CD8-positive, alpha-beta memory T cell (primary cell): ENCODE results near the gene CHSY3. TPM values are rescaled to one million over a fixed set of nuclear protein-coding genes. Genes with fewer than 3 reads are reported as not detected.

Source experiments
- CTCF ChIA-PET: fragments of 350-600 bp; sonication (Branson Sonifier 250); formaldehyde crosslinking; loops from one replicate; lab custom pipeline; 2021; ENCODE audit warnings: antibody characterized with exemption; lab: Charles Lee
- POLR2A ChIA-PET: fragments of 350-600 bp; sonication (Branson Sonifier 250); formaldehyde crosslinking; loops from one replicate; lab custom pipeline; 2021; ENCODE audit warnings: antibody characterized with exemption; lab: Charles Lee
- DNase-seq, 5 donors: peaks; one replicate each; pipeline versions ENCODE4 v3.0.0 to v3.0.0-alpha.2; 2020 to 2022; ENCODE audit warnings: mixed read lengths in 1 of 5
- H3K27ac ChIP-seq: one replicate; pipeline ENCODE4 v1.7.0; 2013; ENCODE audit warnings: low read depth, mild to moderate bottlenecking, low read length, moderate library complexity
- H3K27me3 ChIP-seq: 2 replicates; pipeline ENCODE4 v1.7.0; 2013; ENCODE audit warnings: low read length, mild to moderate bottlenecking; ENCODE audit not compliant: insufficient read depth, poor library complexity, severe bottlenecking
- H3K36me3 ChIP-seq: 2 replicates; pipeline ENCODE4 v1.7.0; 2013; ENCODE audit warnings: mild to moderate bottlenecking, low read length, moderate library complexity; ENCODE audit not compliant: insufficient read depth
- H3K4me1 ChIP-seq: 2 replicates; pipeline ENCODE4 v1.7.0; 2013; ENCODE audit warnings: mild to moderate bottlenecking, low read length, moderate library complexity; ENCODE audit not compliant: insufficient read depth
- H3K4me3 ChIP-seq: 2 replicates; pipeline ENCODE4 v1.7.0; 2013; ENCODE audit warnings: mild to moderate bottlenecking, low read length
- H3K9me3 ChIP-seq: 2 replicates; pipeline ENCODE4 v1.7.0; 2013; ENCODE audit warnings: mild to moderate bottlenecking, low read length
- H3K27ac Mint-ChIP-seq, 8 donors: one replicate each; pipeline ENCODE4 v1.8.0; 2020 to 2021; ENCODE audit warnings: mixed read lengths in 8 of 8, mild to moderate bottlenecking in 6 of 8, inconsistent platforms in 3 of 8, moderate library complexity in 3 of 8
- H3K27me3 Mint-ChIP-seq, 2 donors: one replicate each; pipeline ENCODE4 v1.8.0; 2020 to 2021; ENCODE audit warnings: mixed read lengths in 2 of 2, mild to moderate bottlenecking in 1 of 2, moderate library complexity in 1 of 2
- H3K36me3 Mint-ChIP-seq, 3 donors: one replicate each; pipeline ENCODE4 v1.8.0; 2020 to 2021; ENCODE audit warnings: mixed read lengths in 3 of 3, inconsistent platforms in 1 of 3, mild to moderate bottlenecking in 1 of 3
- H3K4me1 Mint-ChIP-seq, 3 donors: one replicate each; pipeline ENCODE4 v1.8.0; 2020 to 2021; ENCODE audit warnings: mixed read lengths in 3 of 3, inconsistent platforms in 1 of 3, mild to moderate bottlenecking in 1 of 3
- H3K4me3 Mint-ChIP-seq, 7 donors: one replicate each; pipeline ENCODE4 v1.8.0; 2020 to 2021; ENCODE audit warnings: mixed read lengths in 7 of 7, mild to moderate bottlenecking in 6 of 7, moderate library complexity in 4 of 7, inconsistent platforms in 2 of 7
- H3K9me3 Mint-ChIP-seq, 5 donors: one replicate each; pipeline ENCODE4 v1.8.0; 2020 to 2022; ENCODE audit warnings: mixed read lengths in 5 of 5, mild to moderate bottlenecking in 3 of 5, moderate library complexity in 2 of 5, inconsistent platforms in 1 of 5
- polyA plus RNA-seq: library from polyadenylated mRNA; unstranded; fragments of 300-500 nt; fragmentation: Illumina TruSeq; gene quantifications from one replicate; pipeline ENCODE4 v1.2.3, GENCODE V29; 2021
- total RNA-seq, 2 experiments: library from RNA; stranded (reverse); gene quantifications; one replicate each; pipeline ENCODE4 v1.2.3, GENCODE V29; 2021

The CHSY3 gene
- total and polyA plus RNA-seq, 3 experiments from 2014 or later: not detected

- Mint-ChIP-seq H3K4me3 (no peak overlapping the region), H3K27me3 (peaks cover 0 to 4% of the 10 kb centered on the region in 2 donors)
Measured at GRCh38 chr5:130061746-130062145, 157.5 kb downstream of the CHSY3 start.

GRCh38 chr5:130063603-130064002, 159.3 kb downstream of the CHSY3 start:
- POLR2A ChIA-PET: no interaction called here

More at GRCh38 chr5:130061746-130062145, 157.5 kb downstream of the CHSY3 start:
- H3K27ac ChIP-seq: no peak overlapping the region
- H3K36me3 Mint-ChIP-seq: no peaks in the 10 kb centered on the region
- H3K4me3 ChIP-seq: no peak overlapping the region
- H3K27ac Mint-ChIP-seq: no peak overlapping the region
- no peaks in the 10 kb centered on the region for H3K27me3 ChIP-seq
- no peaks in the 10 kb centered on the region for H3K4me1 ChIP-seq
- peaks cover 0 to 4% (median 0%) of the 10 kb centered on the region in 5 donors for H3K9me3 Mint-ChIP-seq
- H3K9me3 ChIP-seq: no peaks in the 10 kb centered on the region
- H3K4me1 Mint-ChIP-seq: no peaks in the 10 kb centered on the region
- POLR2A ChIA-PET: no interaction called here
- H3K36me3 ChIP-seq: no peaks in the 10 kb centered on the region
- CTCF ChIA-PET: no interaction called here
- DNase-seq: no peak

GRCh38 chr5:130064484-130064883, 160.2 kb downstream of the CHSY3 start:
- H3K27me3 ChIP-seq: no peaks in the 10 kb centered on the region
- Mint-ChIP-seq H3K27me3 (no peaks in the 10 kb centered on the region), H3K4me1 (no peaks in the 10 kb centered on the region), H3K9me3 (peaks cover 0 to 4% (median 0%) of the 10 kb centered on the region in 5 donors), H3K27ac (no peak overlapping the region), H3K4me3 (no peak overlapping the region), H3K36me3 (no peaks in the 10 kb centered on the region)
- ChIA-PET POLR2A (no interaction called here), CTCF (no interaction called here)
- no peak for DNase-seq
- H3K27ac ChIP-seq: no peak overlapping the region
- no peaks in the 10 kb centered on the region for H3K9me3 ChIP-seq
- H3K4me3 ChIP-seq: no peak overlapping the region
- H3K36me3 ChIP-seq: no peaks in the 10 kb centered on the region
- H3K4me1 ChIP-seq: no peaks in the 10 kb centered on the region

More at GRCh38 chr5:130063603-130064002, 159.3 kb downstream of the CHSY3 start:
- Histone ChIP-seq H3K27me3 (no peaks in the 10 kb centered on the region), H3K36me3 (no peaks in the 10 kb centered on the region), H3K27ac (no peak overlapping the region), H3K9me3 (no peaks in the 10 kb centered on the region), H3K4me1 (no peaks in the 10 kb centered on the region), H3K4me3 (no peak overlapping the region)
- Mint-ChIP-seq H3K36me3 (no peaks in the 10 kb centered on the region), H3K27me3 (peaks cover 0 to 4% of the 10 kb centered on the region in 2 donors), H3K4me1 (no peaks in the 10 kb centered on the region), H3K9me3 (peaks cover 0 to 4% (median 0%) of the 10 kb centered on the region in 5 donors), H3K27ac (no peak overlapping the region), H3K4me3 (no peak overlapping the region)
- CTCF ChIA-PET: no interaction called here
- no peak for DNase-seq

DNA sequence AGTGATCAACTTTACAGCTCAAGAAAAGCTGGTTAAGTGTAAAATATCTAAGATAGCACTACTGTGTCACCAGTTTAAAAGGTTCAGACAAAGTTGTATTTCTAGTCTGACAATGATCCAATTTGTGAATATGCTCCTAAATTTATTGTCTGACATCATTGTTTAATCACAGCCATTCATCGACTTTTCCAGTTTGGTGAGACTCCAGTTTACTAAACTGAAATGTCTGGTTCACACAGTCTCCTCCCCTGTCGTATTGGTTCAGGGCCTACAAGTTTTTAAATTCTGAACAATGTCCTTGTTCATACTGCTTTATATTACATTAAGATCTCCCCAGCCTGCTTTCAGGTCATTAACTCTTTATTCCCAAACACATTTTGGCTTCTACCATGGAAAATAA, 161.4 kb downstream of the CHSY3 start:
- no peak overlapping the region for H3K27ac ChIP-seq
- no peaks in the 10 kb centered on the region for H3K27me3 ChIP-seq
- CTCF ChIA-PET: no interaction called here
- no peak for DNase-seq
- H3K9me3 ChIP-seq: no peaks in the 10 kb centered on the region
- Mint-ChIP-seq H3K27me3 (no peaks in the 10 kb centered on the region), H3K9me3 (no peaks in the 10 kb centered on the region), H3K36me3 (no peaks in the 10 kb centered on the region), H3K27ac (no peak overlapping the region), H3K4me3 (no peak overlapping the region), H3K4me1 (no peaks in the 10 kb centered on the region)
- no peaks in the 10 kb centered on the region for H3K36me3 ChIP-seq
- H3K4me3 ChIP-seq: no peak overlapping the region
- no peaks in the 10 kb centered on the region for H3K4me1 ChIP-seq
- POLR2A ChIA-PET: no interaction called here

DNA sequence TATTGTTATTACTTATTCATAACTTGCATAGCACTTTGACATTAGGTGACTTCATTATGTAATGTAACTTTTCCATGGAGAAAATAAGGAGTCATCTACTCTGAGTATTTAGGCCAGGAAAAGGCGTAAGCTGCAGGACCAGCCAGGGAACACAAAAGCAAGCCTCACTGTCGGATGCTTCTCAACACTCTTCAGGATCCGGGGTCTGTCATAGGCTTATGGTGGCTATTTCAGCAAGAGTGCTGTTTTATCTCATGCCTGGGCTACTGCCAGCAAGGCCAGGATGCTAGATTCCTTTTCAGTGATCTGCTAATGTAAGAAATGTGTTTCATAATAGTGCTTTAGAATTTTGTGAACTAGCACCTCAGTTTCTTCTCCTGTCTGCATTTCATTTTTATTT, 162.4 kb downstream of the CHSY3 start:
- Mint-ChIP-seq H3K4me1 (no peaks in the 10 kb centered on the region), H3K27ac (no peak overlapping the region), H3K27me3 (no peaks in the 10 kb centered on the region), H3K36me3 (no peaks in the 10 kb centered on the region), H3K4me3 (no peak overlapping the region), H3K9me3 (no peaks in the 10 kb centered on the region)
- Histone ChIP-seq H3K4me3 (no peak overlapping the region), H3K4me1 (no peaks in the 10 kb centered on the region), H3K27me3 (no peaks in the 10 kb centered on the region), H3K27ac (no peak overlapping the region), H3K36me3 (no peaks in the 10 kb centered on the region), H3K9me3 (no peaks in the 10 kb centered on the region)
- DNase-seq: no peak
- ChIA-PET CTCF (no interaction called here), POLR2A (no interaction called here)

- H3K27me3 ChIP-seq: no peaks in the 10 kb centered on the region
- no peaks in the 10 kb centered on the region for H3K4me1 ChIP-seq
- no peaks in the 10 kb centered on the region for H3K36me3 ChIP-seq
- H3K27ac ChIP-seq: no peak overlapping the region
- H3K4me1 Mint-ChIP-seq: no peaks in the 10 kb centered on the region
- no peak for DNase-seq
- CTCF ChIA-PET: no interaction called here
- no peak overlapping the region for H3K4me3 ChIP-seq
- H3K27me3 Mint-ChIP-seq: no peaks in the 10 kb centered on the region
- no peak overlapping the region for H3K4me3 Mint-ChIP-seq
- H3K9me3 ChIP-seq: no peaks in the 10 kb centered on the region
- no peaks in the 10 kb centered on the region for H3K36me3 Mint-ChIP-seq
- H3K9me3 Mint-ChIP-seq: no peaks in the 10 kb centered on the region
- no peak overlapping the region for H3K27ac Mint-ChIP-seq
- POLR2A ChIA-PET: no interaction called here
Measured at GRCh38 chr5:130067364-130067763, 163.1 kb downstream of the CHSY3 start.

DNA sequence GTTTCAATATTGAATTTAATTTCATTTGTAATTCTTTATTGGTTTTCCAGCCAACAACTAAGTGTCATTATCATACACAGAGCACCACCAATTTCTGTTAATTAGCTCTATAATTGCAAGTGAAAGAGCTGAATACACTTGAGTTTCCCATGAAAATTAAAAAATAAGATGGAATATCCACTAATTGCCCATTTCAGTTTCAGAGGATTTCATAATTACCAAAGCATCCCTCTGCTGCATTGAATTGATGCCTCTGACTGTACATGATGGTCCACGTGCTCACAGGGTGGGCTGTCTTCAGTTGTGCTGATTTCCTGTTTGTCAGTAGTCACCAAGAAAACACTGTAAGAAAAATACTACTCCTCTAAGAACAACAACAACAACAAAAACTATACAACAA, 163.8 kb downstream of the CHSY3 start:
- CTCF ChIA-PET: no interaction called here
- H3K9me3 Mint-ChIP-seq: no peaks in the 10 kb centered on the region

DNA sequence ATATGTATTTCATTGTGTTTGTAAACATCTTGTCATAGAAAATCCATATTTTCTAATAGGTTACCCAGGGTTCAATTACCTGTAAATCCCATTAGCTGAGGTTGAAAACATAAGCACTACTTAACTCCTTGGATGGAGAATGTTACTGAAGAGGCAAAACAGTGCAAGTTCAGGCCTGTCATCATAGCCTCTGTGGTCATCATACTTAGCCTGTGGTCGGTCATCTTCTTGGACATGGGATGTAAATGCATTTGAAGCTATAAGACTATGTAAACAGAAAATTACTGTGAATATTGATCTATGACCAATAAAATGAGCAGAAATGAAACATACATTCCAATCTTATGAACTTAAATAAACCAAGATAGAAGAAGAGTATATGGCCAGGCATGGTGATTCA, 164.7 kb downstream of the CHSY3 start:
- CTCF ChIA-PET: no interaction called here
- Mint-ChIP-seq H3K27ac (no peak overlapping the region), H3K4me1 (no peaks in the 10 kb centered on the region), H3K36me3 (no peaks in the 10 kb centered on the region), H3K27me3 (no peaks in the 10 kb centered on the region), H3K9me3 (no peaks in the 10 kb centered on the region), H3K4me3 (no peak overlapping the region)
- Histone ChIP-seq H3K27me3 (no peaks in the 10 kb centered on the region), H3K36me3 (no peaks in the 10 kb centered on the region), H3K4me1 (no peaks in the 10 kb centered on the region), H3K27ac (no peak overlapping the region), H3K9me3 (no peaks in the 10 kb centered on the region), H3K4me3 (no peak overlapping the region)
- no peak for DNase-seq
- POLR2A ChIA-PET: no interaction called here

More for the DNA sequence above, 163.8 kb downstream of the CHSY3 start:
- Mint-ChIP-seq H3K27ac (no peak overlapping the region), H3K27me3 (no peaks in the 10 kb centered on the region), H3K36me3 (no peaks in the 10 kb centered on the region), H3K4me3 (no peak overlapping the region), H3K4me1 (no peaks in the 10 kb centered on the region)
- Histone ChIP-seq H3K36me3 (no peaks in the 10 kb centered on the region), H3K27me3 (no peaks in the 10 kb centered on the region), H3K4me3 (no peak overlapping the region), H3K27ac (no peak overlapping the region), H3K4me1 (no peaks in the 10 kb centered on the region), H3K9me3 (no peaks in the 10 kb centered on the region)
- POLR2A ChIA-PET: no interaction called here
- DNase-seq: no peak

- H3K4me3 Mint-ChIP-seq: no peak overlapping the region
- no peaks in the 10 kb centered on the region for H3K9me3 ChIP-seq
- H3K4me3 ChIP-seq: no peak overlapping the region
- H3K27me3 Mint-ChIP-seq: no peaks in the 10 kb centered on the region
- no peaks in the 10 kb centered on the region for H3K4me1 ChIP-seq
- H3K27ac ChIP-seq: no peak overlapping the region
- no peaks in the 10 kb centered on the region for H3K36me3 ChIP-seq
- POLR2A ChIA-PET: no interaction called here
- no peaks in the 10 kb centered on the region for H3K36me3 Mint-ChIP-seq
- no peak overlapping the region for H3K27ac Mint-ChIP-seq
- no peak for DNase-seq
- no peaks in the 10 kb centered on the region for H3K27me3 ChIP-seq
- CTCF ChIA-PET: no interaction called here
- no peaks in the 10 kb centered on the region for H3K9me3 Mint-ChIP-seq
- H3K4me1 Mint-ChIP-seq: no peaks in the 10 kb centered on the region
Measured at GRCh38 chr5:130074820-130075219, 170.6 kb downstream of the CHSY3 start.
